Epithelial cell of proximal tubule (primary cell): ENCODE data around the gene BANF1. TPM values are rescaled to one million over a fixed set of nuclear protein-coding genes. Genes with fewer than 3 reads are reported as not detected.
"Not testable (repeated sequence)": the region's sequence is repeated elsewhere in the genome, so short reads cannot be mapped to it uniquely, and the experiment has no call there.

ENCODE experiments used
- DNase-seq: peaks from one replicate; pipeline ENCODE4 v3.0.0-alpha.2; 2011; ENCODE audit warnings: low read depth
- H3K4me3 ChIP-seq: 2 replicates; pipeline ENCODE4 v1.5.1; 2011; ENCODE audit warnings: low read depth, mild to moderate bottlenecking, low read length
- CTCF ChIP-seq: conservative IDR thresholded peaks from 2 replicates; pipeline ENCODE4 v1.5.1; 2012; ENCODE audit warnings: low read depth, mild to moderate bottlenecking, low read length
- total RNA-seq: library from RNA; depleted of rRNA; stranded (reverse); fragments of >200 nt; gene quantifications from 2 replicates; pipeline ENCODE4 v1.2.3, GENCODE V29; 2015

The BANF1 gene
- total RNA-seq, 1 donor from 2014 or later: 144 TPM

GRCh38 chr11:66015936-66016792, 13.9 kb downstream of the BANF1 start:
- H3K4me3 ChIP-seq: no peak overlapping the region
- no peak for TF ChIP-seq CTCF
- DNase-seq: no peak

DNA sequence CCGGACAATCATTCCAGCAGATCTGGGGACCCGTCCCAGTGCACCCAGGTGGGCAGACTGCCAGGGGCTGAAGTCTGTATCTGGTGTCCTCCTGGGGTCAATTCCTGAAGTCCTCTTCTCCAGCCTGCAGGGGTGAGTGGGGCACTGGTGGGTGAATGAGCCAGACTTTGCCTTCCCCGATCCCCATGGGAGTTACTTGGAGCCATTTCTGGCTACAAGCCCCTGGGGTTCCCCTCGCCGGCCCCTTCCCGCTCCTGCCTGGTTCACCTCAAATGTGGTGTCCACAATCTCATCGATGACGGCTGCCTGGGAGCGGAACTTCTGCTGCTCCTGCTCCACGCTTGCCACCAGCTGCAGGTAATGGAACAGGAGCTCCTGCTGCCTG, 14.5 kb downstream of the BANF1 start:
- no peak overlapping the region for H3K4me3 ChIP-seq
- no peak for TF ChIP-seq CTCF
- DNase-seq: no peak

DNA sequence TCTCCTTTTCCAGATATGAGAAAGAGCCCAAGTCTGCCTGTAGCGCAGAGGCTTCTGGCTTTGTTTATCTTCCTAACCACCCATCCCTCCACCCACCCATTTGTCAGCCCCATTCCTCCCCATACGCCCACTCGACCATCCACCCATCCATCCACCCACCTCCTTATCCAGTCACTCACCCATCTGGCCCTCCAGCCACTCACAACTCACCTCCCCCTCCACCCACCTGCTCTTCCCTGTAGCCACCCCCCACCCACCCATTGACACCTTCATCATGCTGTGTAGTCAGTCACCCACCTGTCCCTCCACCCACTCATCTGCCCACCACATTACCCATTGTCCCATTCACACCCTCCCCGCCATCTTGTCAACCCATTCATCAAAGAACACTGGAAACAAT, 15.0 kb downstream of the BANF1 start:
- no peak overlapping the region for H3K4me3 ChIP-seq
- DNase-seq: no peak
- no peak for TF ChIP-seq CTCF

GRCh38 chr11:66020212-66020611, 17.9 kb downstream of the BANF1 start:
- TF ChIP-seq CTCF: no peak
- no peak for DNase-seq
- no peak overlapping the region for H3K4me3 ChIP-seq

GRCh38 chr11:66020618-66021357, 18.5 kb downstream of the BANF1 start:
- H3K4me3 ChIP-seq: no peak overlapping the region
- TF ChIP-seq CTCF: no peak
- DNase-seq: no peak

GRCh38 chr11:66022401-66023185, 20.3 kb downstream of the BANF1 start:
- peak overlapping the region; percentile 33 for H3K4me3 ChIP-seq
- peak; percentile 84 for TF ChIP-seq CTCF
- no peak for DNase-seq

DNA sequence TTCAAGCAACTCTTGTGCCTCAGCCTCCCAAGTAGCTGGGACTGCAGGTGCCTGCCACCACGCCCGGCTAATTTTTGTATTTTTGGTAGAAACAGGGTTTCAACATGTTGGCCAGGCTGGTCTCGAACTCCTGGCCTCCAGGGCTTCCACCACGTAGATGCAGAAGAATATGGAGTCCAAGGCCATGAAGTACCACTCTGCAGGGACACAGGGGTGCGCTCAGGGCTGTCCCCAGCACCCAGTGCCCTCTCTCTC, 20.8 kb downstream of the BANF1 start:
- not testable (repeated sequence) for DNase-seq, H3K4me3 ChIP-seq
